Head of caudate nucleus (tissue), 42 donors: ENCODE data around the gene SEC14L6.
"Not testable (repeated sequence)": the region's sequence is repeated elsewhere in the genome, so short reads cannot be mapped to it uniquely, and the experiment has no call there.

Experiments used
- DNase-seq, 42 donors: peaks; one replicate each; pipeline versions ENCODE4 v3.0.0 to v3.0.0-alpha.2; 2020 to 2021; ENCODE audit warnings: mixed read lengths in 7 of 42
- intact Hi-C: fragments of 100-400 bp; cut with DNase I; formaldehyde crosslinking; loops from one replicate; pipeline ENCODE4 v1.15.0; 2022

Gene SEC14L6

DNA sequence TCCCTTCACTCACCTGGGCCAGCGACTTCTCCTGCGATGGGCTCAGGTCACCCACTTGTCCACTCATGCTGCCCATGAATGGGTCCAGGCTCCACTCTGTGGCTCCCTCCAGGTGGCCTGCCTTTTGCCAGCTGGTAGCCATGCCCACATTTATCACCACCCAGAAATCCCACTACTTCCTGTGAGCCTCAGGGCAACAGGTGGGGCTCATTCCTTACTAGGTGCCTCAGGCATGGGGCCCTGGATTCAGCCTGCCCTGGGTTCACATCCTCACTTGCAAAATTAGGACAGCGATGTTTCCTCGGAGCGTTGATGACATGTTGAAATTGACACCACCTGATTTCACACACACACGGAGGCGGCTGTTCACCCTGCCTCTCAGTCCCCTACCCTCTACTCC lies at the start of gene SEC14L6:
Gene SEC14L6 (minus strand): TSS at position 126 of the 400 bp plus-strand sequence. CDS start 59 bp downstream, at position 67.
- DNase-seq, result no peak
- intact Hi-C loops, result no loop called here

DNA sequence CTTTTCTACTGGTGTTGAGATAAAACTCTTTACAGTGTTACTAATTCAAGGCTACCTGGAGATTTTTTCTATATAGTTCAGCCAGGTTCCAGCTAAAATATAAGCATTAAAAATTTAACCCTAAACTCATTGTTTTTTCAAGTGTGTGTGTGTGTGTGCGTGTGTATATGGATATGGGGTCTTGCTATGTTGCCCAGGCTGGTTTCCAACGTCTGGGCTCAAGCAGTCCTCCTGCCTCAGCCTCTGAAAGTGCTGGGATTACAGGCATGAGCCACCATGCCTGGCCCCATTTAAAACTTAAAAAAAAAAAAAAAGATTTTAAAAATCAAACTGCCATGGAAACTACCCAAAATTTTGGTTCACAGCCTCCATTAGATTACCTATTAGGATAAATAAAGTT lies 49.7 kb upstream of the SEC14L6 start:
- intact Hi-C loops, result no loop called here
- no peak for DNase-seq

DNA sequence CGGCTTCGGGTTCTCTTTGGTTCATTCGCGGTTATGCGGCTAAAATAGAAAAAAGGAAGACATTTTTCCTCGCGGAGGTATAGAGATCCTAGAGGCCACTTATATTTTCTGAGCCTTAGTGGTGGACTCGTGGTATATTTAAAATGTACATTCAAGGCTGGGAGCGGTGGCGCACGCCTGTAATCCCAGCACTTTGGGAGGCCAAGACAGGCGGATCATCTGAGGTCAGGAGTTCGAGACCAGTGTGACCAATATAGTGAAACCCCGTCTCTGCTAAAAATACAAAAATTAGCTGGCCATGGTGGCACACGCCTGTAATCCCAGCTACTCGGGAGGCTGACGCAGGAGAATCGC lies 45.8 kb upstream of the SEC14L6 start:
- intact Hi-C loops, result not testable (repeated sequence)
- DNase-seq, result peak in 1 of 42 donors; percentile 49

- DNase-seq, result peak; percentile 92 to 98 (median 96)
- intact Hi-C loops, result no loop called here
Observed at GRCh38 chr22:30591588-30592359, 45.2 kb upstream of the SEC14L6 start, which contains the start of gene PES1. Gene PES1 (minus strand): TSS chr22:30591910. CDS start chr22:30591833, 77 bp downstream.

- intact Hi-C loops, result no loop called here
- no peak for DNase-seq
Observed at GRCh38 chr22:30591191-30591587, 44.6 kb upstream of the SEC14L6 start.

DNA sequence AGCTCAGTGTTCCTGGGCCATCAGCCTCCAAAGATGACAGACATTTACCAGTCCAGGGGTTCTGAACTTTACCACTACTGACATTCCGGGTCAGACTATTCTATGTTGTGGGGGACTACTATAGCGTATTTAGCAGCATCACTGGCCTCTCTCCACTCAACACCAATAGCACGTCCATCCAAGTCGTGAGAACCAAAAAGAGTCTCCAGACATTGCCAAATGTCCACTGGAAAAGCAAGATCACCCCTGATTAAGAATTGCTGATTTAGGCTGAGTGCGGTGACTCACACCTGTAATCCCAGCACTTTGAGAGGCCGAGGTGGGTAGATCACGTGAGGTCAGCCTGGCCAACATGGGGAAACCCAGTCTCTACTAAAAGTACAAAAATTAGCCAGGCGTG lies 39.9 kb upstream of the SEC14L6 start:
- no peak for DNase-seq
- intact Hi-C loops, result loop anchor here (10.0 kb wide), 1 partner anchor 162 kb away; the partner anchor contains the start of gene MTFP1

- intact Hi-C loops, result loop anchor here (10.0 kb wide), 1 partner anchor 160 kb away; the partner anchor contains the start of gene MTFP1
- DNase-seq, result no peak
Observed at GRCh38 chr22:30584441-30584840, 37.9 kb upstream of the SEC14L6 start.

- peak in 39 of 42 donors; percentile 28 to 84 (median 59) for DNase-seq
- intact Hi-C loops, result loop anchor here (10.0 kb wide), 1 partner anchor 158 kb away; the partner anchor contains the start of gene MTFP1
Observed at GRCh38 chr22:30582788-30583545, 36.4 kb upstream of the SEC14L6 start.

GRCh38 chr22:30582051-30582450 lies 35.5 kb upstream of the SEC14L6 start:
- DNase-seq, result no peak
- intact Hi-C loops, result loop anchor here (10.0 kb wide), 1 partner anchor 157 kb away; the partner anchor contains the start of gene MTFP1

- no peak for DNase-seq
- intact Hi-C loops, result loop anchor here (10.0 kb wide), 1 partner anchor 156 kb away; the partner anchor contains the start of gene MTFP1
Observed at GRCh38 chr22:30580896-30581295, 34.4 kb upstream of the SEC14L6 start.

GRCh38 chr22:30578481-30578880 lies 31.9 kb upstream of the SEC14L6 start:
- no peak for DNase-seq
- intact Hi-C loops, result no loop called here

DNA sequence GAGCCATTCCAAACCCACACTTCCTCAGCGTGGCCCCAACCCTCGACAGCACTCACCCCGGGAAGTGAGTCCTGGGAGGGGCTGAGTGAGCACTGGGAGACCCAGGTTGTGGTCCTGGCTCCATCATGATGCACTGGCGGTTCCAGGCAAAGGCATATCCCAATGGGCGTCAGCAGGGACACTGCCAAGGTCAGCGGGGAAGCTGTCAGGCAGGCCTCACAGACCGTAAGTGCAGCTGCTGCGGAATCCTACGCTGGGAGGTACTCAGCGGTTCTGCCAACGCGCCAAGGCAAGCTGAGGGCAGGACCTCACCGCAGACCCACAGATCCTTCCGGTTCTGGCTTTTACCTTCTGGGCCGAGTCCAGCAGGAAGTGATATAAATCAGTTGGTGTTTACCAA lies 29.3 kb upstream of the SEC14L6 start:
- DNase-seq, result peak in 2 of 42 donors; percentile 39 to 54

DNA sequence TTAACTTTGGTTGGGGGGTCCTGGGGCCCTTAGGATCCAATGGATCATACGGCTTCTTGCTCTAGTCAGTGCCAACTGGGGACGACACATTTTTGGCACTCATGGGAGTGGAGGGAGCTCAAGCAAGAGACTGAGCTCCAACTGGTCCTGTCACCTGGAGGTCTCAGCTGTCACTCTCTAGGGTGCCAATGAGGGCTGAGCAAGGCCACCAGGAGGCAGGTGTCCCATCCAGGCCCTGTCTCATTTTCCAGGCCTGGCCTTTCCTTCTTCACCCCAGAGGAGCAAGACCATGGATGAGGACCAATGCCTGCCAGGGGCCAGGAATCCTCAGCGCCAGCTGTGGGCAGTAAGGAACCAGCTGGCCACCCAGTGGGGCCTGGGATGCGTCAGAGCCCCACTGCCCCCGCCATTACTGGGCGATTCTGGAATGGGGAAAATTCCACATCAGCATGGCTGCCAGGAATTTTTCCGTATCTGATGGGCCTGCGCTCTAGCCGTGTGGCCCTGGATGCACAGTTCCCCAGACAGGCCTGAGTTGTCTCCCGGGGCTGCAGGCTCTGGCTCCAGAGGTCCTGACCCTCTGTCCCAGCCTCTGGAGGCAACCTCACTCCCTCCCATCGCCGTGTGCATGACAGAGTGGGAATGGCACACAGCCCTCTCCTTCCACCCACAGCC lies 28.6 kb upstream of the SEC14L6 start:
- intact Hi-C loops, result no loop called here
- peak in 39 of 42 donors; percentile 25 to 89 (median 62) for DNase-seq

More for the DNA sequence above, 29.3 kb upstream of the SEC14L6 start:
- intact Hi-C loops, result no loop called here

DNA sequence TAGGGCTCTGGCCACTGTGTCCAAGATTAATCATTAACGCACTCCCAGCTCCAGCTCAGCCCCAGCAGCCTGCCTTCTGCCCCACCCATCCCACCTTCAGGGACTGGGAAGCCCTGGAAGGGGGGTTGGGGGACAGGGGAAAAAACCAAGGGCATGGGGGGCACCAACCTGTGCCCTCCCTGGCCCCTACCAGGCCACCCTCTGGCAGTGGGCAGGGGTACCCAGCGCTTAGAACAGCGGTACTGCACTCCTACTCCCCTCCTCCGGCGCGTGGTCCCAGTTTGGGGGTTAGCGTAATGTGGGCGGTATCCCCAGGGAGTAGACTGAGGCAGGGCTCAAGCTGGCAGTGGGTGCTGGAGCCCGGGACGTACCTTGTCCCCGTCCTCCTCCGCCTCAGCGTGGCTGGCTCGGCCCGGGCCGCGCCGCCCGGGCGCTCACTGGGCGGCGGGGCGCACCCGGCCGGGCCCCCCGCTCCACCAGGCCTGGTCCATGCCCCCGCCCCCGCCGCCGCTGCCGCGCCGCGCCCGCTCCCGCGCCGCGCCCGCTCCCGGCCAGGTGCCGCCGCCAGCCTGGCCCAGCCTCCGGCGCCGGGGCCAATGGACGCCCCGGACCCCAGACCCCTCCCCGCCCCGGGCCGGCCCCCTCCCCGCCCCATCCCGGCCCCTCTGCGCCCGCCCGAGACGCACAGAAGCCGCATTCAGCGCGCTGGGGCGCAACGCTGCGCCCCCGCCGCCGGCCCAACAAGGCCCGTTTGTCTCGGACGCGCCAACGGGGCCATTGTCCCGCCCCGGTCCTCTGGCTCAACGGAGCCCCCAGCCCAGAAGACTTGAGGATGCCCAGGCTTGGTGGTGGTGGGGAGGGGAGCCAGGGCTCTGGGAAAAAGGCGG lies 27.8 kb upstream of the SEC14L6 start, which contains the start of gene GAL3ST1:
Gene GAL3ST1 (minus strand): TSS at position 571 of the 887 bp plus-strand sequence. CDS start 17,273 bp downstream, outside the sequence.
- DNase-seq, result peak; percentile 73 to 94 (median 87)
- intact Hi-C loops, result no loop called here

DNA sequence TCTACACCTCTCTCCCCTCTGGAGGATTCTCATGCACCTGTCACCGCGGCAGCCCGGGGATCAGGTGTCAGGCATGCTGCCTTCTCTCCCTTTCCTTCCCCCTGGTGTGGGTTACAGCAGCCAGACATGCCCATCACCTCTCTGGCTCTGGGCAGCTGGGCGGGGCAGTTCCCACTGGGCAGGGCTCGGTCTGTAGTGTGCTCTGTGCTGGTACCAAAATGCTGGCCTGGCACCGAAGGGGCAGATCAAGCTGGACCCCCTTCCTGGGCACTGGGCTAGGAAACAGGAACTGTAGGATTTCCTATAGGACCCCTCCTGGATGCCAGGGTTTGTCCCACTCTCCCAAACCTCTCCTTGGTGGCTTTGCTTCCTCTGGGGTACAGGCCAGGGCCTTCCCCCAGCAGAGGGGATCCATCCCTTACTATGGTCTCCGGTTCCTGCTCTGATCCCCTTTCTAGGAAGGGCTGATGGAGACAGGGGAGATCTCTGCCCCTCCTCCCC lies 27.1 kb upstream of the SEC14L6 start:
- intact Hi-C loops, result no loop called here
- DNase-seq, result peak in 15 of 42 donors; percentile 19 to 69 (median 40)

DNA sequence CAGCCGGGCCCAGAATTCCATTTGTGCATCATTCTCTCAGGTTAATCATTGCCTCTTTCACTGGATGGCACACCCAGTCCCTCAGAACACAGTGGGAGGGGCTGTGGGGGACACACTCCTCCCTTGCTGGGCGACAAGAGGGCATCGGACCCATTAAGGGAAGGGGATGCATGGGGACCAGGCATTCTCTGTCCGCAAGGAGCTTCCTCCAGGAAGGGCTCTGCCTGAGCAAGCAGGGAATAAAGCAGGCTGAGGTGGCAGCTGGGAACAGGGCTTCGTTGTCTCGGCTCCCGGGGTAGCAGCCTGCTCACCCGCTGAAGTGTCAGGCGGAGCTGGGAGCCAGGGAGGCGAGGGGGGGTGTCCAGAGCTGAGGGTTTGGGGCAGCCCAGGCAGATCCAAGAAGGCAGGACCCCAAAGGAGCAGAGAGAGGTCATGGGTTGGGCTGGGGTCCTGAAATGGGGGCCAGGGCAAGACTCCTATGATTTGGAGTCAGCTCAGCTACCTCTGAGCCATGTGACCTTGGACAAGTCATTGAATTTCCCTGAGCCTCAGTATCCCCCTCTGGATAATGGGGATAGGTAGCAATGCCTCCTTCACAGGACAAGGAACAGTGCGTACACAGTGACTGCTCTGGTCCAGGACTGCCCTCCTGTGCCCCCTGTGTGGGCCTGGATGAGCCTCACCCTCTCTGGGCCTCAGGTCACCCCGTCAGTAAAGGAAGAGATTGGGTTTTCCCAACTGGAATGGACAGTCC lies 26.5 kb upstream of the SEC14L6 start:
- DNase-seq, result peak; percentile 56 to 90 (median 79)
- intact Hi-C loops, result no loop called here

DNA sequence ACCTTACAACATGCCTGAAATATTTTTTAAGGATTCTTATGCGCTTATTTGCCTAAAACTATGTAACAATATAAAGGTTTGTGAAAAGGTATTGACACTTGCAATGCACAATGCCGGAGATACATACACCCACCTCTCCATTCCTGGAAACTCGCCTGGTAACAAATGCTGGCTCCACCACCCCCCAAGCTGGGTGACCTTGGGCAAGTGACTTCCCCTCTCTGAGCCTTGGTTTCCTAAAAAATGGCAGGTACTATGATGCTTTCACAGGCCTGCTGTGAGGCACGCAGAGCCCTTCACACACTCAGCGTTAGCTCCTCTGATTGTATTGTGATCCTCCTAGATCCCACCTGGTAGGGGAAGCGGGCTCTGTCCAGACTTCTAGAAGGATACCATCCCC lies 25.7 kb upstream of the SEC14L6 start:
- no peak for DNase-seq
- intact Hi-C loops, result no loop called here
